Caco-2 (cell line): ENCODE data around the gene CNIH2. TPM values are rescaled to one million over a fixed set of nuclear protein-coding genes. Genes with fewer than 3 reads are reported as not detected.

Source experiments
- BruUV-seq: library from RNA; stranded (reverse); fragments of 400-500 nt; replicated peaks from 2 replicates; lab custom pipeline; 2021; lab: Mats Ljungman, UMichigan
- CTCF ChIA-PET: fragments of 300-600 bp; sonication (Branson Sonifier 250); formaldehyde crosslinking; loops from one replicate; lab custom pipeline; 2022; ENCODE audit warnings: antibody characterized with exemption; lab: Charles Lee
- POLR2A ChIA-PET: fragments of 300-600 bp; sonication (Branson Sonifier 250); formaldehyde crosslinking; loops from one replicate; lab custom pipeline; 2022; ENCODE audit warnings: antibody characterized with exemption; lab: Charles Lee
- DNase-seq, 2 experiments: peaks; one replicate each; pipeline versions ENCODE4 v3.0.0 to v3.0.0-alpha.2; 2020 to 2022
- H3K27me3 ChIP-seq: replicated peaks from 2 replicates; pipeline ENCODE4 v1.6.0; 2011; ENCODE audit warnings: low read length; ENCODE audit not compliant: control insufficient read depth, insufficient read depth
- H3K36me3 ChIP-seq: 2 replicates; pipeline ENCODE4 v1.5.1; 2011; ENCODE audit warnings: low read length; ENCODE audit not compliant: control insufficient read depth, insufficient read depth
- H3K4me1 ChIP-seq: fragments of 250-450 bp; sonication (Bioruptor Pico); 2 replicates; pipeline ENCODE4 v1.5.1; 2020; ENCODE audit warnings: mild to moderate bottlenecking
- H3K4me3 ChIP-seq: 2 replicates; pipeline ENCODE4 v1.5.1; 2011; ENCODE audit warnings: low read depth, mild to moderate bottlenecking, control low read depth, low read length
- H3K9me3 ChIP-seq: fragments of 250-450 bp; sonication (Bioruptor Pico); 2 replicates; pipeline ENCODE4 v1.5.1; 2020; ENCODE audit warnings: mild to moderate bottlenecking, moderate library complexity
- H3K27ac Mint-ChIP-seq: one replicate; pipeline ENCODE4 v1.8.0; 2022; ENCODE audit warnings: mixed read lengths; ENCODE audit not compliant: unreplicated experiment
- H3K27me3 Mint-ChIP-seq: one replicate; pipeline ENCODE4 v1.8.0; 2022; ENCODE audit warnings: mixed read lengths; ENCODE audit not compliant: insufficient read depth, unreplicated experiment
- H3K36me3 Mint-ChIP-seq: one replicate; pipeline ENCODE4 v1.8.0; 2022; ENCODE audit warnings: mild to moderate bottlenecking, mixed read lengths; ENCODE audit not compliant: insufficient read depth, unreplicated experiment
- H3K4me1 Mint-ChIP-seq: one replicate; pipeline ENCODE4 v1.8.0; 2022; ENCODE audit warnings: low read depth, mixed read lengths; ENCODE audit not compliant: unreplicated experiment
- H3K4me3 Mint-ChIP-seq: one replicate; pipeline ENCODE4 v1.8.0; 2022; ENCODE audit warnings: mild to moderate bottlenecking, moderate library complexity, mixed read lengths; ENCODE audit not compliant: unreplicated experiment
- H3K9me3 Mint-ChIP-seq: one replicate; pipeline ENCODE4 v1.8.0; 2022; ENCODE audit warnings: mixed read lengths; ENCODE audit not compliant: unreplicated experiment
- intact Hi-C: fragments of 100-400 bp; cut with micrococcal nuclease; formaldehyde crosslinking; loops from one replicate; pipeline ENCODE4 v1.10.0; 2022; ENCODE audit not compliant: unreplicated experiment
- total RNA-seq: library from RNA; stranded (reverse); gene quantifications from 2 replicates; pipeline ENCODE4 v1.2.3, GENCODE V29; 2022
- TF ChIP-seq, protein P1 (sequence below), 2 experiments: fragments of 200-600 bp in 1 of 2; IDR thresholded peaks; 1 replicate in 1 of 2; 2 replicates in 1 of 2; pipeline versions ENCODE4 v1.5.1 to v1.8.0; 2011 to 2022; ENCODE audit warnings: antibody characterized with exemption in 1 of 2, control low read depth in 1 of 2, inconsistent platforms in 1 of 2, low read depth in 1 of 2, low read length in 1 of 2, mild to moderate bottlenecking in 1 of 2, moderate library complexity in 1 of 2; ENCODE audit not compliant: insufficient read depth in 1 of 2, severe bottlenecking in 1 of 2, unreplicated experiment in 1 of 2

The CNIH2 gene
- total RNA-seq, 1 experiment from 2014 or later: 6.1 TPM

DNA sequence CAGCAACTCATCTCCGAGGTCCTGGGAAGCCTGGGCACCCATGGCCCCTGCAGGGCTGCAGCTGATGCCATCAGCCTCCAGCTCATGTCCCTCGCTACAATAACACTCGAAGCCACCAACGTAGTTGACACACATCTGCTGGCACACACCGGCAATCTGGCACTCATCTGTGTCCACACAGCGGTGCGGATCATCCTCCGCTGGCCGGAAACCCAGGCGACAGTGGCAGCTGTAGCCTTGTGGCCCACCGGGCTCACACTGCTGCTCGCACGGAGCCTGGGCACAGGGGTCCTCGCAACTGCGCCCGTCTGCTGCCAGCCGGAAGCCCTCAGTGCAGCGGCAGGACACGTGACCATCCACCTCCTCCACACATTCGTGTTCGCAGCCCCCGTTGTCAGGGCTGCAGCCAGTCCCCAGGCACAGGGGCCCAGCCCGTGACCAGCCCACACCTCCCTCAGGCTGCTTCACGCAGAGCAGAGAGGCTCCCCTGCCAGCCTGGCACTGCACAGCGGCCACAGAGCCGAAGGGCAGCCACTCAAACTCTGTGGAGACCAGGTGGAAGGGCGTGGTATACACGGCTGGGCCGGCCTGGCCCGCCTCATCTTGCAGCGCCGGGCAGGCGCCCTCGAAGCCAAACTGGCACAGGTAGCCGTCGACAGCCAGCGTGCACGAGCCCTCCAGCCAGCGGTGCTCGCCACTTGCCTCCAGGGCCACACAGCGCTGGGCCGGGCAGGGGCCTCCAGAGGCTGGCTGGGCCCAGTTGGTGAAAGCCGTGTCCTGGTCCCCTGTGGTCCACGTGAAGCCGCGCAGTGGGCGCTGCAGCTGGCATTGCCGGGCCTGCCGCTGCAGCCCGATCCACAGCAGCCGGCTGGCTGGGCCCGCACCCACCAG, 38.2 kb downstream of the CNIH2 start:
- no peaks in the 10 kb centered on the region for H3K36me3 ChIP-seq
- peaks cover 7% of the 10 kb centered on the region; the same call in 1 of the 2 replicates for H3K9me3 ChIP-seq
- Mint-ChIP-seq H3K27me3 (no peaks in the 10 kb centered on the region), H3K9me3 (peaks cover 15% of the 10 kb centered on the region), H3K4me1 (peaks cover 13% of the 10 kb centered on the region), H3K4me3 (no peak overlapping the region), H3K27ac (no peak overlapping the region), H3K36me3 (peaks cover 17% of the 10 kb centered on the region)
- H3K4me3 ChIP-seq: no peak overlapping the region
- no peaks in the 10 kb centered on the region for H3K27me3 ChIP-seq
- intact Hi-C loops: no loop called here
- BruUV-seq: no TSS peak
- no peak for DNase-seq
- peaks cover 31% of the 10 kb centered on the region for H3K4me1 ChIP-seq
- ChIA-PET POLR2A (interaction anchor here (0.6 kb wide), 1 partner anchor 26 kb away, joined by 3 read pairs; no protein-coding TSS in a partner anchor), CTCF (interaction anchor here (0.6 kb wide), 2 partner anchors 14 to 48 kb away, joined by 3 to 4 read pairs; no protein-coding TSS in a partner anchor)
- TF ChIP-seq, protein P1, sequence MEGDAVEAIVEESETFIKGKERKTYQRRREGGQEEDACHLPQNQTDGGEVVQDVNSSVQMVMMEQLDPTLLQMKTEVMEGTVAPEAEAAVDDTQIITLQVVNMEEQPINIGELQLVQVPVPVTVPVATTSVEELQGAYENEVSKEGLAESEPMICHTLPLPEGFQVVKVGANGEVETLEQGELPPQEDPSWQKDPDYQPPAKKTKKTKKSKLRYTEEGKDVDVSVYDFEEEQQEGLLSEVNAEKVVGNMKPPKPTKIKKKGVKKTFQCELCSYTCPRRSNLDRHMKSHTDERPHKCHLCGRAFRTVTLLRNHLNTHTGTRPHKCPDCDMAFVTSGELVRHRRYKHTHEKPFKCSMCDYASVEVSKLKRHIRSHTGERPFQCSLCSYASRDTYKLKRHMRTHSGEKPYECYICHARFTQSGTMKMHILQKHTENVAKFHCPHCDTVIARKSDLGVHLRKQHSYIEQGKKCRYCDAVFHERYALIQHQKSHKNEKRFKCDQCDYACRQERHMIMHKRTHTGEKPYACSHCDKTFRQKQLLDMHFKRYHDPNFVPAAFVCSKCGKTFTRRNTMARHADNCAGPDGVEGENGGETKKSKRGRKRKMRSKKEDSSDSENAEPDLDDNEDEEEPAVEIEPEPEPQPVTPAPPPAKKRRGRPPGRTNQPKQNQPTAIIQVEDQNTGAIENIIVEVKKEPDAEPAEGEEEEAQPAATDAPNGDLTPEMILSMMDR (IDR thresholded peaks at IDR 0.05; ENCODE audit: insufficient read depth in 1 of 2, low read depth in 1 of 2, low read length in 1 of 2, severe bottlenecking in 1 of 2, unreplicated experiment in 1 of 2): no peak

DNA sequence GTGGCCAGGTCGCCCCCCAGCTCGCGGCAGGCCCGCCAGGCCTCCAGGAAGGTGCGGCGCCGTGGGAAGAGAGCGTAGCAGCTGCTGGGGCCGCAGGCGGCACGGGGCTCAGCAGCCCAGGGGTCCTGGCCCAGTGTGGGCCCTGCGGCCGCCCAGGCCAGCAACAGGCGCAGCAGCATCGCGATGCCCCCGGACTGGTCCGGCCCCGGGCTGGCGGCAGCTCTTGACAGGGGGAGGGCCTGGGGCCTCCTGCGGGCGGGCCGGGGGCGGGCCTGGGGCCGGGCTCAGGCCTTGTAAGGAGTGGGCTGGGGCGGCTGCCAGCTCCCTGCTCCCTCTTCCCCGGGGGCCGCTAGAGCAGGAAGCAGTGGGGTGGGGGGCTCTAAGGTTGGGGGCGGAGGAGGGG, 38.9 kb downstream of the CNIH2 start, which contains the start of gene CD248:
Gene CD248 (minus strand): TSS at position 196 of the 403 bp plus-strand sequence. CDS start 17 bp downstream, at position 179.
- H3K36me3 Mint-ChIP-seq: peaks cover 14% of the 10 kb centered on the region
- H3K9me3 ChIP-seq: peaks cover 11% of the 10 kb centered on the region; the same call in 1 of the 2 replicates
- intact Hi-C loops: no loop called here
- H3K36me3 ChIP-seq: no peaks in the 10 kb centered on the region
- ChIA-PET CTCF (interaction anchor here (0.6 kb wide), 1 partner anchor 14 kb away, joined by 3 read pairs; no protein-coding TSS in a partner anchor), POLR2A (interaction anchor here (0.6 kb wide), 1 partner anchor 25 kb away, joined by 3 read pairs; no protein-coding TSS in a partner anchor)
- BruUV-seq: no TSS peak
- H3K4me1 Mint-ChIP-seq: peaks cover 13% of the 10 kb centered on the region
- H3K4me1 ChIP-seq: peaks cover 31% of the 10 kb centered on the region
- H3K9me3 Mint-ChIP-seq: peaks cover 15% of the 10 kb centered on the region
- no peak within 1 kb of the TSS for H3K27ac Mint-ChIP-seq
- no peak within 1 kb of the TSS for H3K4me3 Mint-ChIP-seq
- no peak for DNase-seq
- TF ChIP-seq, protein P1 (IDR thresholded peaks at IDR 0.05; ENCODE audit: insufficient read depth in 1 of 2, low read depth in 1 of 2, low read length in 1 of 2, severe bottlenecking in 1 of 2, unreplicated experiment in 1 of 2): no peak
- H3K27me3 ChIP-seq: no peaks in the 10 kb centered on the region
- no peak within 1 kb of the TSS for H3K4me3 ChIP-seq
- H3K27me3 Mint-ChIP-seq: no peaks in the 10 kb centered on the region

GRCh38 chr11:66317322-66317722, 39.3 kb downstream of the CNIH2 start:
- Mint-ChIP-seq H3K4me3 (no peak overlapping the region), H3K9me3 (peaks cover 15% of the 10 kb centered on the region), H3K4me1 (peaks cover 16% of the 10 kb centered on the region), H3K27ac (no peak overlapping the region), H3K36me3 (peaks cover 10% of the 10 kb centered on the region), H3K27me3 (no peaks in the 10 kb centered on the region)
- ChIA-PET CTCF (interaction anchor here (0.6 to 1.8 kb wide), 3 partner anchors 19 to 429 kb away, joined by 4 to 7 read pairs (median 5); partner anchors contain the start of genes FIBP and RIN1), POLR2A (no interaction called here)
- DNase-seq: no peak
- Histone ChIP-seq H3K4me3 (no peak overlapping the region), H3K9me3 (peaks cover 12% of the 10 kb centered on the region; the same call in 1 of the 2 replicates), H3K36me3 (no peaks in the 10 kb centered on the region), H3K27me3 (no peaks in the 10 kb centered on the region), H3K4me1 (peaks cover 31% of the 10 kb centered on the region)
- intact Hi-C loops: no loop called here
- BruUV-seq: no TSS peak
- TF ChIP-seq, protein P1 (IDR thresholded peaks at IDR 0.05; ENCODE audit: insufficient read depth in 1 of 2, low read depth in 1 of 2, low read length in 1 of 2, severe bottlenecking in 1 of 2, unreplicated experiment in 1 of 2): no peak
